ENCODE measurements around the gene ALDH5A1.

ALDH5A1 gene

GRCh38 chr6:24583463-24584381, 89.0 kb downstream of the ALDH5A1 start (continued):
- TF ChIP-seq, protein P1, sequence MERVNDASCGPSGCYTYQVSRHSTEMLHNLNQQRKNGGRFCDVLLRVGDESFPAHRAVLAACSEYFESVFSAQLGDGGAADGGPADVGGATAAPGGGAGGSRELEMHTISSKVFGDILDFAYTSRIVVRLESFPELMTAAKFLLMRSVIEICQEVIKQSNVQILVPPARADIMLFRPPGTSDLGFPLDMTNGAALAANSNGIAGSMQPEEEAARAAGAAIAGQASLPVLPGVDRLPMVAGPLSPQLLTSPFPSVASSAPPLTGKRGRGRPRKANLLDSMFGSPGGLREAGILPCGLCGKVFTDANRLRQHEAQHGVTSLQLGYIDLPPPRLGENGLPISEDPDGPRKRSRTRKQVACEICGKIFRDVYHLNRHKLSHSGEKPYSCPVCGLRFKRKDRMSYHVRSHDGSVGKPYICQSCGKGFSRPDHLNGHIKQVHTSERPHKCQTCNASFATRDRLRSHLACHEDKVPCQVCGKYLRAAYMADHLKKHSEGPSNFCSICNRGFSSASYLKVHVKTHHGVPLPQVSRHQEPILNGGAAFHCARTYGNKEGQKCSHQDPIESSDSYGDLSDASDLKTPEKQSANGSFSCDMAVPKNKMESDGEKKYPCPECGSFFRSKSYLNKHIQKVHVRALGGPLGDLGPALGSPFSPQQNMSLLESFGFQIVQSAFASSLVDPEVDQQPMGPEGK (tag by site-specific recombination; IDR thresholded peaks at IDR 0.05) = peak; percentile 73; the same call in 1 of the 2 replicates
- TF ChIP-seq ZNF2 (tag by site-specific recombination; IDR thresholded peaks at IDR 0.05) = 0 out of 2 replicates have a peak, but pooled peaks have one; percentile 32
- no peak for TF ChIP-seq ZNF585B (tag by site-specific recombination; IDR thresholded peaks at IDR 0.05)
- TF ChIP-seq ZNF530 (tag by site-specific recombination; IDR thresholded peaks at IDR 0.05; ENCODE audit: low read depth) = no peak
- TF ChIP-seq ZNF341 (tag by site-specific recombination; IDR thresholded peaks at IDR 0.05; ENCODE audit: low read depth) = no peak
- TF ChIP-seq ZNF521 (tag by site-specific recombination; IDR thresholded peaks at IDR 0.05) = no peak
- TF ChIP-seq ZNF692 (tag by site-specific recombination; IDR thresholded peaks at IDR 0.05) = peak; percentile 76; the same call in 1 of the 2 replicates
- TF ChIP-seq ZBTB48 (tag by site-specific recombination; IDR thresholded peaks at IDR 0.05) = 0 out of 2 replicates have a peak, but pooled peaks have one; percentile 21
- TF ChIP-seq ZFP69B (tag by site-specific recombination; IDR thresholded peaks at IDR 0.05) = peak; percentile 51
- no peak for TF ChIP-seq ZNF549 (tag by site-specific recombination; IDR thresholded peaks at IDR 0.05)
- TF ChIP-seq SALL2 (tag by site-specific recombination; IDR thresholded peaks at IDR 0.05; ENCODE audit: borderline replicate concordance) = no peak
- no peak for TF ChIP-seq ZNF211 (tag by site-specific recombination; IDR thresholded peaks at IDR 0.05; ENCODE audit: low read depth)
- no peak for TF ChIP-seq ZNF175 (tag by site-specific recombination; IDR thresholded peaks at IDR 0.05)
- TF ChIP-seq, protein P2, sequence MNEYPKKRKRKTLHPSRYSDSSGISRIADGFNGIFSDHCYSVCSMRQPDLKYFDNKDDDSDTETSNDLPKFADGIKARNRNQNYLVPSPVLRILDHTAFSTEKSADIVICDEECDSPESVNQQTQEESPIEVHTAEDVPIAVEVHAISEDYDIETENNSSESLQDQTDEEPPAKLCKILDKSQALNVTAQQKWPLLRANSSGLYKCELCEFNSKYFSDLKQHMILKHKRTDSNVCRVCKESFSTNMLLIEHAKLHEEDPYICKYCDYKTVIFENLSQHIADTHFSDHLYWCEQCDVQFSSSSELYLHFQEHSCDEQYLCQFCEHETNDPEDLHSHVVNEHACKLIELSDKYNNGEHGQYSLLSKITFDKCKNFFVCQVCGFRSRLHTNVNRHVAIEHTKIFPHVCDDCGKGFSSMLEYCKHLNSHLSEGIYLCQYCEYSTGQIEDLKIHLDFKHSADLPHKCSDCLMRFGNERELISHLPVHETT (tag by site-specific recombination; IDR thresholded peaks at IDR 0.05) = peak; percentile 91
- no peak for TF ChIP-seq ZNF146 (tag by site-specific recombination; IDR thresholded peaks at IDR 0.05)
- no peak for TF ChIP-seq KLF1 (tag by site-specific recombination; IDR thresholded peaks at IDR 0.05)
- TF ChIP-seq ZBTB10 (tag by site-specific recombination; IDR thresholded peaks at IDR 0.05) = no peak
- no peak for TF ChIP-seq KLF16 (tag by site-specific recombination; IDR thresholded peaks at IDR 0.05)
- no peak for TF ChIP-seq ZFHX2 (tag by site-specific recombination; conservative IDR thresholded peaks at IDR 0.05)
- TF ChIP-seq KLF10 (tag by site-specific recombination; IDR thresholded peaks at IDR 0.05) = peak; percentile 79; the same call in 1 of the 2 replicates
- TF ChIP-seq ZNF266 (tag by site-specific recombination; IDR thresholded peaks at IDR 0.05; ENCODE audit: low read depth) = no peak
- no peak for TF ChIP-seq HOXA7 (CRISPR knock-in tag; IDR thresholded peaks at IDR 0.05; ENCODE audit: borderline replicate concordance)
- TF ChIP-seq ZNF19 (tag by site-specific recombination; IDR thresholded peaks at IDR 0.05; ENCODE audit: low read depth) = no peak
- TF ChIP-seq GFI1B (tag by site-specific recombination; IDR thresholded peaks at IDR 0.05) = peak; percentile 86
- no peak for TF ChIP-seq RBAK (tag by site-specific recombination; IDR thresholded peaks at IDR 0.05)
- no peak for TF ChIP-seq MEIS1 (CRISPR knock-in tag; IDR thresholded peaks at IDR 0.05; ENCODE audit: borderline replicate concordance)
- TF ChIP-seq BCL11A (tag by site-specific recombination; IDR thresholded peaks at IDR 0.05; ENCODE audit: low read depth) = peak; percentile 45
- no peak for TF ChIP-seq ZNF707 (tag by site-specific recombination; IDR thresholded peaks at IDR 0.05)
- TF ChIP-seq ZNF311 (tag by site-specific recombination; IDR thresholded peaks at IDR 0.05; ENCODE audit: borderline replicate concordance) = no peak

Measured in HEK293 (cell line).